Astrocyte of the spinal cord (primary cell): ENCODE results near the gene CEMIP2.
"Not testable (repeated sequence)": the region's sequence is repeated elsewhere in the genome, so short reads cannot be mapped to it uniquely, and the experiment has no call there.

Experiments
- DNase-seq: peaks from one replicate; pipeline ENCODE4 v3.0.0; 2011; ENCODE audit warnings: low read depth, low spot score
- H3K4me3 ChIP-seq: 2 replicates; pipeline ENCODE4 v1.5.1; 2011; ENCODE audit warnings: low read depth, mild to moderate bottlenecking, low read length, moderate library complexity
- CTCF ChIP-seq: IDR thresholded peaks from 2 replicates; pipeline ENCODE4 v1.5.1; 2012; ENCODE audit warnings: low read depth, mild to moderate bottlenecking, low read length, inconsistent platforms
- in situ Hi-C: cut with HindIII; loops from 2 replicates; pipeline ENCODE4 v1.10.0; 2017; ENCODE audit warnings: low sequenced_read_pairs

Gene CEMIP2

DNA sequence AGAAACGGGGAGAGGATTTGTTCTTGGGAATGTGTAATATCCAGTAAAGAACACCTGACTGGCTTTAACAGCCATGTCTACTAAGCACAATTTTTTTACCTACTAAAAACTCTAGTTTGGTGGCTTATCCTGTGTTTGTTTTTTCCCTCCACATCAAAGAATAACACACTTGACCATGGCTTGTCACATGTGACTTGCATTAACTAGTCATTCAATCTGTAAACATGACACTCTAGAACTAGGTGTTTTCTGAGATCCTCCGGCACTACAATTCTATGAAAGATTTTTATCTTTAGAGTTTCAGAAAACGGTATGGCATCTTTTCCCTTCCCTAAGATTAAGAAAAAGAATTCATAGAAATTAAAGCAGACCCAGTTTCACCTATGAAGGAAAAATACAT lies 103.7 kb downstream of the CEMIP2 start:
- H3K4me3 ChIP-seq: no peak overlapping the region
- no peak for TF ChIP-seq CTCF
- DNase-seq: no peak
- in situ Hi-C loops: no loop called here

GRCh38 chr9:71663931-71664459 lies 104.3 kb downstream of the CEMIP2 start:
- H3K4me3 ChIP-seq: no peak overlapping the region
- peak; percentile 35 for DNase-seq
- no peak for TF ChIP-seq CTCF
- in situ Hi-C loops: no loop called here

DNA sequence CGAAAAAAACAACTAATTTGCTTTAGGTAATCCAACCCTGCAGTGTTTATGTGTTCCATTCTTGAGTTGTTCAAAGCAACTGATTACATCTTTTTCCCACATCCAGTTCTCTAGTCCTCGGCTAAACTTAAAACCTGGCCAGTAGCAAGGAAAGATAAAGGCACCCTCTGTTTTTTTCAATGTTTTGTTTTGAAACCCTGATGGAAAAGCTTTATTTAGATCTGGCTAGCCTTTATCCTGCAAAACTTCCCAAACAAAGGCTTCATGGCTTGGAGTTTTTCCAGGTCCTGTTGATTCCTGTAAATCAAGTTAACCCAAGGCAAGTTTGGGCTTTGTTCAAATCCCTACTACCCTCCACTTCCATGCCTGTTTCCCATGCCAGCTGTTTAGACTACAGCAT lies 105.1 kb downstream of the CEMIP2 start:
- TF ChIP-seq CTCF: no peak
- in situ Hi-C loops: no loop called here
- peak; percentile 33 for DNase-seq
- H3K4me3 ChIP-seq: no peak overlapping the region

DNA sequence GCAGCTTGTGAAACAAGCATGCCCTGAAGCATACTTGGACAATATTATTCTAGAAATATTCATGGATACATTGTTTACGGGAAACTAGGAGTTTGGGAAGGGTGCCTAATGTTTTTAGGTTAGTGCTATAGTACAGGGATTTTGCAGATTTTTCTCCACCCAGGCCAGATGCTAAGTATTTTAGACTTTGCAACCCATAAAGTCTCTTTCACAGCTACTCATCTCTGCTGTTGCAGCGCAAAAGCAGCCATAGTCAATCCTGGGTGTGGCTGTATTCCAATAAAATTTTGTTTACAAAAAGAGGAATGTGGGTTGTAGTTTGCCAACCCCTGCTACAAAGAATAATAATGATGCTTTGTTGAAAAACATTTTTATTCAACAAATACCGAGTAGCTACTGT lies 106.2 kb downstream of the CEMIP2 start:
- TF ChIP-seq CTCF: no peak
- H3K4me3 ChIP-seq: no peak overlapping the region
- in situ Hi-C loops: no loop called here
- no peak for DNase-seq

- in situ Hi-C loops, DNase-seq, H3K4me3 ChIP-seq: not testable (repeated sequence)
Observed at GRCh38 chr9:71657276-71657675, 111.0 kb downstream of the CEMIP2 start.

DNA sequence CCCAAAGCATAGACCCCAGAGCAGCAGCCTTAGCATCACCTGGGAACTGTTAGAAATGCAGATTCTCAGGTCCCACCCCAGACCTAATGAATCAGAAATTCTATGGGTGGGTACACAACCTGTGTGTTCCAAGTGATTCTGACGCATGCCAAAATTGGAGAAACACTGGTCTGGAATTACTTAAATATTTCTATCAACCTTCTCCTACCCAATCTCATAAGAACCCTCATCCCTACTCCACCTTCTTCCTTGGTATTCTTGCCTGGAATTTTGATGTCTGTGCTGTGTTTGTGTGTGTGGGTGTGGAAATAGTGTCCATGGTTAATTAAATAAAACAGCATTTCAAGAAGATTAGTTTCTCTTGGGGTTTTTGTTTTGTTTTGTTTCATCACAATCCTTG lies 111.8 kb downstream of the CEMIP2 start:
- H3K4me3 ChIP-seq: no peak overlapping the region
- in situ Hi-C loops: no loop called here
- no peak for TF ChIP-seq CTCF
- no peak for DNase-seq

DNA sequence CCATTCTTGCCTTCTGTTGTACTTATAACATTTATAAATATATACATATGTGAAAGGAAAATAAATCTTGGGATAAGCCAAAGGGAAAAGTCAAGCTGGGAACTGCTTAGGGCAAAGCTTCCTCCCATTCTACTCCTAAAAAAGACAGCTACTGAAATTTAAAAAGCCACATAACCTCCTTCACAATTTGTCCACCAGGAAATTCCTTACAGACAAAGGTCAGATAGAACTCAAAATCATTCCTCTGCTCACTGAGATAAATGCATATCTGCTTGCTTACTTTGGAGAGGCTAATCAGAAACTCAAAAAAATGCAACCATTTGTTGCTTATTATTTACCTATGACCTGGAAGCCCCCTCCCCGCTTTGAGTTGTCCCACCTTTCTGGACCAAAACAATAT lies 112.5 kb downstream of the CEMIP2 start:
- H3K4me3 ChIP-seq: no peak overlapping the region
- DNase-seq: no peak
- in situ Hi-C loops: no loop called here
- TF ChIP-seq CTCF: no peak
